Gastrocnemius medialis (tissue), 4 donors: Measurements from ENCODE around the gene GHRHR. TPM values are rescaled to one million over a fixed set of nuclear protein-coding genes. Genes with fewer than 3 reads are reported as not detected.

ENCODE experiments used
- ATAC-seq, 2 donors: fragments of 150-250 bp; one replicate each; pipeline ENCODE4 v1.9.1; 2016
- DNase-seq, 2 donors: peaks; one replicate each; pipeline ENCODE4 v3.0.0-alpha.2; 2019
- H3K27ac ChIP-seq, 4 donors: fragments of 200-600 bp; sonication (generic); 1 replicate in 1 of 4; 2 replicates in 3 of 4; pipeline ENCODE4 v1.5.1; 2016 to 2018; ENCODE audit warnings: mild to moderate bottlenecking in 2 of 4, moderate library complexity in 1 of 4
- H3K27me3 ChIP-seq, 3 donors: fragments of 200-600 bp; sonication (generic) in 2 of 3; 1 replicate in 1 of 3; 2 replicates in 2 of 3; pipeline versions ENCODE4 v1.5.1 to v1.6.0; 2016 to 2019; ENCODE audit warnings: mild to moderate bottlenecking in 1 of 3, moderate library complexity in 1 of 3
- H3K36me3 ChIP-seq, 2 donors: fragments of 200-600 bp; sonication (generic) in 1 of 2; one replicate each; pipeline ENCODE4 v1.5.1; 2017 to 2018
- H3K4me1 ChIP-seq, 2 donors: fragments of 200-600 bp; sonication (generic) in 1 of 2; one replicate each; pipeline ENCODE4 v1.5.1; 2016 to 2017; ENCODE audit warnings: mild to moderate bottlenecking in 2 of 2
- H3K4me3 ChIP-seq, 4 donors: fragments of 200-600 bp; sonication (generic) in 3 of 4; 1 replicate in 1 of 4; 2 replicates in 3 of 4; pipeline ENCODE4 v1.5.1; 2016 to 2019; ENCODE audit warnings: mild to moderate bottlenecking in 2 of 4
- H3K9me3 ChIP-seq, 3 donors: fragments of 200-600 bp; sonication (generic) in 2 of 3; 1 replicate in 1 of 3; 2 replicates in 2 of 3; pipeline ENCODE4 v1.5.1; 2016 to 2019
- CTCF ChIP-seq, 5 experiments: fragments of 450-650 bp in 3 of 5; fragments of 200-600 bp in 2 of 5; sonication (generic) in 2 of 5; IDR thresholded peaks in 4 of 5; conservative IDR thresholded peaks in 1 of 5; 1 replicate in 4 of 5; 2 replicates in 1 of 5; pipeline ENCODE4 v1.5.1; 2016 to 2019; ENCODE audit warnings: antibody characterized with exemption in 5 of 5, mild to moderate bottlenecking in 3 of 5, moderate library complexity in 3 of 5
- POLR2A ChIP-seq, 2 donors: fragments of 450-650 bp; IDR thresholded peaks; one replicate each; pipeline ENCODE4 v1.6.1; 2017; ENCODE audit warnings: antibody characterized with exemption in 2 of 2, mild to moderate bottlenecking in 2 of 2, moderate library complexity in 2 of 2
- in situ Hi-C, 4 donors: fragments of 200-750 bp; cut with MboI; loops; one replicate each; pipeline versions ENCODE4 v1.15.0 to v1.8.0; 2017; ENCODE audit warnings: low sequenced_read_pairs in 4 of 4
- intact Hi-C: fragments of 100-400 bp; cut with DNase I; formaldehyde crosslinking; loops from one replicate; pipeline ENCODE4 v1.15.1; 2023; ENCODE audit warnings: low total_unique reads
- total RNA-seq, 4 donors: library from RNA; depleted of rRNA; stranded (reverse); fragments of >200 nt; gene quantifications; one replicate each; pipeline versions ENCODE4 v1.1.0 to v1.2.3, GENCODE V29; 2016

Gene GHRHR
- total RNA-seq, 4 donors from 2014 or later: not detected

GRCh38 chr7:30997316-30997715, 33.6 kb downstream of the GHRHR start:
- H3K9me3 ChIP-seq: no peaks in the 10 kb centered on the region
- no peaks in the 10 kb centered on the region for H3K27me3 ChIP-seq
- no peaks in the 10 kb centered on the region for H3K4me1 ChIP-seq
- in situ Hi-C loops: no loop called here
- no peak for DNase-seq
- intact Hi-C loops: no loop called here
- no peak overlapping the region for H3K27ac ChIP-seq
- no peak overlapping the region for H3K4me3 ChIP-seq
- TF ChIP-seq POLR2A (IDR thresholded peaks at IDR 0.05) (no peak), CTCF (IDR thresholded peaks at IDR 0.05 in 4 of 5, conservative IDR thresholded peaks at IDR 0.05 in 1 of 5) (no peak)
- H3K36me3 ChIP-seq: no peaks in the 10 kb centered on the region
- no peak for ATAC-seq

GRCh38 chr7:30998180-30998579, 34.4 kb downstream of the GHRHR start:
- no peak overlapping the region for H3K4me3 ChIP-seq
- H3K27me3 ChIP-seq: no peaks in the 10 kb centered on the region
- no peaks in the 10 kb centered on the region for H3K9me3 ChIP-seq
- no peaks in the 10 kb centered on the region for H3K4me1 ChIP-seq
- H3K27ac ChIP-seq: no peak overlapping the region
- ATAC-seq (no peak), DNase-seq (no peak)
- in situ Hi-C loops (no loop called here), intact Hi-C loops (no loop called here)
- H3K36me3 ChIP-seq: no peaks in the 10 kb centered on the region
- TF ChIP-seq POLR2A (IDR thresholded peaks at IDR 0.05): no peak
- no peak for TF ChIP-seq CTCF (IDR thresholded peaks at IDR 0.05 in 4 of 5, conservative IDR thresholded peaks at IDR 0.05 in 1 of 5)

- peak; percentile 30 to 36 for ATAC-seq
- no peak overlapping the region for H3K4me3 ChIP-seq
- H3K27ac ChIP-seq: peak overlapping the region in 2 of 4 donors; percentile 30 to 52
- no peaks in the 10 kb centered on the region for H3K27me3 ChIP-seq
- intact Hi-C loops: no loop called here
- no peak for TF ChIP-seq POLR2A (IDR thresholded peaks at IDR 0.05)
- TF ChIP-seq CTCF (IDR thresholded peaks at IDR 0.05 in 4 of 5, conservative IDR thresholded peaks at IDR 0.05 in 1 of 5): no peak
- H3K4me1 ChIP-seq: no peaks in the 10 kb centered on the region
- in situ Hi-C loops: no loop called here
- no peaks in the 10 kb centered on the region for H3K36me3 ChIP-seq
- no peaks in the 10 kb centered on the region for H3K9me3 ChIP-seq
- no peak for DNase-seq
These were observed 36.5 kb downstream of the GHRHR start for GRCh38 chr7:31000161-31000693.

- Histone ChIP-seq H3K9me3 (no peaks in the 10 kb centered on the region), H3K36me3 (no peaks in the 10 kb centered on the region), H3K4me1 (no peaks in the 10 kb centered on the region), H3K4me3 (no peak overlapping the region), H3K27me3 (no peaks in the 10 kb centered on the region), H3K27ac (no peak overlapping the region)
- ATAC-seq (no peak), DNase-seq (no peak)
- no peak for TF ChIP-seq POLR2A (IDR thresholded peaks at IDR 0.05)
- no peak for TF ChIP-seq CTCF (IDR thresholded peaks at IDR 0.05 in 4 of 5, conservative IDR thresholded peaks at IDR 0.05 in 1 of 5)
- in situ Hi-C loops: no loop called here
- intact Hi-C loops: no loop called here
These were observed 37.0 kb downstream of the GHRHR start for GRCh38 chr7:31000779-31001178.

GRCh38 chr7:31002256-31002655, 38.5 kb downstream of the GHRHR start:
- H3K9me3 ChIP-seq: no peaks in the 10 kb centered on the region
- no peaks in the 10 kb centered on the region for H3K36me3 ChIP-seq
- DNase-seq (no peak), ATAC-seq (no peak)
- no peaks in the 10 kb centered on the region for H3K4me1 ChIP-seq
- intact Hi-C loops: no loop called here
- no peak overlapping the region for H3K27ac ChIP-seq
- no peaks in the 10 kb centered on the region for H3K27me3 ChIP-seq
- in situ Hi-C loops: no loop called here
- TF ChIP-seq POLR2A (IDR thresholded peaks at IDR 0.05) (no peak), CTCF (IDR thresholded peaks at IDR 0.05 in 4 of 5, conservative IDR thresholded peaks at IDR 0.05 in 1 of 5) (no peak)
- no peak overlapping the region for H3K4me3 ChIP-seq
